Spleen (tissue), 7 donors: ENCODE measurements around the gene CECR2.

ENCODE experiments used
- POLR2A ChIP-seq, 3 donors: fragments of 450-650 bp; IDR thresholded peaks; one replicate each; pipeline ENCODE4 v1.5.1; 2017; ENCODE audit warnings: antibody characterized with exemption in 3 of 3, mild to moderate bottlenecking in 1 of 3
- POLR2AphosphoS5 ChIP-seq, 3 donors: sonication (generic); formaldehyde crosslinking; IDR thresholded peaks; one replicate each; pipeline ENCODE4 v1.5.1; 2017; ENCODE audit warnings: antibody characterized with exemption in 3 of 3
- TF ChIP-seq, protein P1 (sequence below), 11 experiments: fragments of 200-600 bp in 7 of 11; fragments of 450-650 bp in 4 of 11; sonication (generic) in 4 of 11; IDR thresholded peaks in 8 of 11; conservative IDR thresholded peaks in 3 of 11; 1 replicate in 7 of 11; 2 replicates in 4 of 11; pipeline versions ENCODE4 v1.4.0 to v1.8.0; 2016 to 2021; ENCODE audit warnings: antibody characterized with exemption in 11 of 11, inconsistent platforms in 4 of 11, mild to moderate bottlenecking in 1 of 11
- donor health status: DM: no; HTN: no; CAD: no; lungs with moderate emphysema.
- donor health status: DM: no; HTN: no; CAD: no.
- donor health status: DM: no; HTN: no; CAD: no.

DNA sequence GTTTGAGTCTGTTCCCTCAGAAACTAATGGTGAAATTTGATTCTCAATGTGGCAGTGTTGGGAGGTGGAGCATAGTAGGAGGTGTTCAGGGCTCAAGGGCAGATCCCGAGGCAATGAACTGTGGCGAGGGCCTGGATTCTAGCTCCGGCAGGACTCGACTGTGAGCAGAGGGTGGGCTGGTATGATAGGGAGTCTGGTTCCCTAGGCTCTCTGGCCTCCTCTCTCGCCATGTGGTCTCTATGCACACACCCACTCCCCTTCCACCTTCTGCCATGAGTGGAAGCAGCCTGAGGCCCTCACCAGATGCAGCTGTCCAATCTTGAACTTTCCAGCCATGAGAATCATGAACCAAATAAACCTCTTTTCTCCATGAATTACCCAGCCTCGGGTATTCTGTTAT, 227.0 kb downstream of the CECR2 start:
- TF ChIP-seq, protein P1, sequence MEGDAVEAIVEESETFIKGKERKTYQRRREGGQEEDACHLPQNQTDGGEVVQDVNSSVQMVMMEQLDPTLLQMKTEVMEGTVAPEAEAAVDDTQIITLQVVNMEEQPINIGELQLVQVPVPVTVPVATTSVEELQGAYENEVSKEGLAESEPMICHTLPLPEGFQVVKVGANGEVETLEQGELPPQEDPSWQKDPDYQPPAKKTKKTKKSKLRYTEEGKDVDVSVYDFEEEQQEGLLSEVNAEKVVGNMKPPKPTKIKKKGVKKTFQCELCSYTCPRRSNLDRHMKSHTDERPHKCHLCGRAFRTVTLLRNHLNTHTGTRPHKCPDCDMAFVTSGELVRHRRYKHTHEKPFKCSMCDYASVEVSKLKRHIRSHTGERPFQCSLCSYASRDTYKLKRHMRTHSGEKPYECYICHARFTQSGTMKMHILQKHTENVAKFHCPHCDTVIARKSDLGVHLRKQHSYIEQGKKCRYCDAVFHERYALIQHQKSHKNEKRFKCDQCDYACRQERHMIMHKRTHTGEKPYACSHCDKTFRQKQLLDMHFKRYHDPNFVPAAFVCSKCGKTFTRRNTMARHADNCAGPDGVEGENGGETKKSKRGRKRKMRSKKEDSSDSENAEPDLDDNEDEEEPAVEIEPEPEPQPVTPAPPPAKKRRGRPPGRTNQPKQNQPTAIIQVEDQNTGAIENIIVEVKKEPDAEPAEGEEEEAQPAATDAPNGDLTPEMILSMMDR (IDR thresholded peaks at IDR 0.05 in 8 of 11, conservative IDR thresholded peaks at IDR 0.05 in 3 of 11), result no peak
- no peak for TF ChIP-seq POLR2AphosphoS5 (IDR thresholded peaks at IDR 0.05)
- no peak for TF ChIP-seq POLR2A (IDR thresholded peaks at IDR 0.05)
